ENCODE data around the gene FBXO21.
"Not testable (repeated sequence)": the region's sequence is repeated elsewhere in the genome, so short reads cannot be mapped to it uniquely, and the experiment has no call there.

The FBXO21 gene

GRCh38 chr12:117188121-117188665 lies 2.1 kb downstream of the FBXO21 start:
- no peak overlapping the region for H3K4me3 ChIP-seq (ENCODE audit: low read length)
- no CpG with 5 or more reads among the region's 12 CpGs for WGBS (ENCODE audit: insufficient coverage, insufficient read length)
- H3K9me3 ChIP-seq (ENCODE audit: control insufficient read depth, insufficient read depth, low read length) = no peaks in the 10 kb centered on the region

GRCh38 chr12:117187421-117187820 lies 2.8 kb downstream of the FBXO21 start:
- no peak overlapping the region for H3K4me3 ChIP-seq (ENCODE audit: low read length)
- H3K27ac ChIP-seq (ENCODE audit: low read length) = no peak overlapping the region
- no peaks in the 10 kb centered on the region for H3K9me3 ChIP-seq (ENCODE audit: control insufficient read depth, insufficient read depth, low read length)
- no peaks in the 10 kb centered on the region; the same call in 1 of the 2 replicates for H3K36me3 ChIP-seq (ENCODE audit: control insufficient read depth, insufficient read depth, low read length)
- WGBS (ENCODE audit: insufficient coverage, insufficient read length) = no CpG with 5 or more reads among the region's 4 CpGs
- H3K27me3 ChIP-seq (ENCODE audit: control insufficient read depth, insufficient read depth, low read length) = no peaks in the 10 kb centered on the region; the same call in 1 of the 2 replicates
- no peak for DNase-seq (ENCODE audit: low read depth, low spot score)
- H3K4me1 ChIP-seq (ENCODE audit: control insufficient read depth, insufficient read depth, low read length) = peaks cover 3% of the 10 kb centered on the region; the same call in 1 of the 2 replicates

More at GRCh38 chr12:117188121-117188665, 2.1 kb downstream of the FBXO21 start:
- Histone ChIP-seq H3K27ac (ENCODE audit: low read length) (no peak overlapping the region), H3K27me3 (ENCODE audit: control insufficient read depth, insufficient read depth, low read length) (no peaks in the 10 kb centered on the region; the same call in 1 of the 2 replicates), H3K36me3 (ENCODE audit: control insufficient read depth, insufficient read depth, low read length) (no peaks in the 10 kb centered on the region; the same call in 1 of the 2 replicates), H3K4me1 (ENCODE audit: control insufficient read depth, insufficient read depth, low read length) (peaks cover 3% of the 10 kb centered on the region; the same call in 1 of the 2 replicates)
- no peak for DNase-seq (ENCODE audit: low read depth, low spot score)

- Histone ChIP-seq H3K27me3 (ENCODE audit: control insufficient read depth, insufficient read depth, low read length) (no peaks in the 10 kb centered on the region), H3K4me1 (ENCODE audit: control insufficient read depth, insufficient read depth, low read length) (no peaks in the 10 kb centered on the region), H3K4me3 (ENCODE audit: low read length) (no peak overlapping the region), H3K27ac (ENCODE audit: low read length) (no peak overlapping the region), H3K9me3 (ENCODE audit: control insufficient read depth, insufficient read depth, low read length) (no peaks in the 10 kb centered on the region), H3K36me3 (ENCODE audit: control insufficient read depth, insufficient read depth, low read length) (no peaks in the 10 kb centered on the region; the same call in 1 of the 2 replicates)
- DNase-seq (ENCODE audit: low read depth, low spot score) = no peak
- WGBS (ENCODE audit: insufficient coverage, insufficient read length) = no CpG with 5 or more reads among the region's 3 CpGs
These were observed 7.4 kb downstream of the FBXO21 start for GRCh38 chr12:117182866-117183265.

- WGBS (ENCODE audit: insufficient coverage, insufficient read length) = no CpG with 5 or more reads among the region's 8 CpGs
- not testable (repeated sequence) for H3K4me1 ChIP-seq (ENCODE audit: control insufficient read depth, insufficient read depth, low read length); H3K36me3 ChIP-seq (ENCODE audit: control insufficient read depth, insufficient read depth, low read length); H3K9me3 ChIP-seq (ENCODE audit: control insufficient read depth, insufficient read depth, low read length); H3K27ac ChIP-seq (ENCODE audit: low read length); H3K27me3 ChIP-seq (ENCODE audit: control insufficient read depth, insufficient read depth, low read length); DNase-seq (ENCODE audit: low read depth, low spot score); H3K4me3 ChIP-seq (ENCODE audit: low read length)
These were observed 8.8 kb downstream of the FBXO21 start for GRCh38 chr12:117181468-117181843.

- H3K4me1 ChIP-seq (ENCODE audit: control insufficient read depth, insufficient read depth, low read length) = no peaks in the 10 kb centered on the region
- H3K4me3 ChIP-seq (ENCODE audit: low read length) = no peak overlapping the region
- no peaks in the 10 kb centered on the region for H3K9me3 ChIP-seq (ENCODE audit: control insufficient read depth, insufficient read depth, low read length)
- H3K36me3 ChIP-seq (ENCODE audit: control insufficient read depth, insufficient read depth, low read length) = peaks cover 6% of the 10 kb centered on the region; the same call in 1 of the 2 replicates
- DNase-seq (ENCODE audit: low read depth, low spot score) = no peak
- no peaks in the 10 kb centered on the region for H3K27me3 ChIP-seq (ENCODE audit: control insufficient read depth, insufficient read depth, low read length)
- WGBS (ENCODE audit: insufficient coverage, insufficient read length) = no CpG with 5 or more reads among the region's 4 CpGs
- no peak overlapping the region for H3K27ac ChIP-seq (ENCODE audit: low read length)
These were observed 9.4 kb downstream of the FBXO21 start for GRCh38 chr12:117180758-117181467.

GRCh38 chr12:117178745-117179144 lies 11.5 kb downstream of the FBXO21 start:
- WGBS (ENCODE audit: insufficient coverage, insufficient read length) = no CpG with 5 or more reads among the region's 2 CpGs

GRCh38 chr12:117178301-117178700 lies 12.0 kb downstream of the FBXO21 start:
- H3K4me1 ChIP-seq (ENCODE audit: control insufficient read depth, insufficient read depth, low read length) = no peaks in the 10 kb centered on the region
- no peaks in the 10 kb centered on the region for H3K9me3 ChIP-seq (ENCODE audit: control insufficient read depth, insufficient read depth, low read length)
- peaks cover 17% of the 10 kb centered on the region; the same call in 1 of the 2 replicates for H3K36me3 ChIP-seq (ENCODE audit: control insufficient read depth, insufficient read depth, low read length)
- H3K27me3 ChIP-seq (ENCODE audit: control insufficient read depth, insufficient read depth, low read length) = no peaks in the 10 kb centered on the region
- H3K27ac ChIP-seq (ENCODE audit: low read length) = no peak overlapping the region
- H3K4me3 ChIP-seq (ENCODE audit: low read length) = no peak overlapping the region
- DNase-seq (ENCODE audit: low read depth, low spot score) = no peak
- no CpG with 5 or more reads among the region's 10 CpGs for WGBS (ENCODE audit: insufficient coverage, insufficient read length)

More at GRCh38 chr12:117178745-117179144, 11.5 kb downstream of the FBXO21 start:
- H3K9me3 ChIP-seq (ENCODE audit: control insufficient read depth, insufficient read depth, low read length) = no peaks in the 10 kb centered on the region
- no peak for DNase-seq (ENCODE audit: low read depth, low spot score)
- no peak overlapping the region for H3K4me3 ChIP-seq (ENCODE audit: low read length)
- H3K27ac ChIP-seq (ENCODE audit: low read length) = no peak overlapping the region
- H3K27me3 ChIP-seq (ENCODE audit: control insufficient read depth, insufficient read depth, low read length) = no peaks in the 10 kb centered on the region
- peaks cover 16% of the 10 kb centered on the region; the same call in 1 of the 2 replicates for H3K36me3 ChIP-seq (ENCODE audit: control insufficient read depth, insufficient read depth, low read length)
- H3K4me1 ChIP-seq (ENCODE audit: control insufficient read depth, insufficient read depth, low read length) = no peaks in the 10 kb centered on the region

- no peaks in the 10 kb centered on the region for H3K9me3 ChIP-seq (ENCODE audit: control insufficient read depth, insufficient read depth, low read length)
- no peak overlapping the region for H3K4me3 ChIP-seq (ENCODE audit: low read length)
- H3K4me1 ChIP-seq (ENCODE audit: control insufficient read depth, insufficient read depth, low read length) = no peaks in the 10 kb centered on the region
- DNase-seq (ENCODE audit: low read depth, low spot score) = no peak
- no peak overlapping the region for H3K27ac ChIP-seq (ENCODE audit: low read length)
- no peaks in the 10 kb centered on the region for H3K27me3 ChIP-seq (ENCODE audit: control insufficient read depth, insufficient read depth, low read length)
- peaks cover 31% of the 10 kb centered on the region; the same call in 1 of the 2 replicates for H3K36me3 ChIP-seq (ENCODE audit: control insufficient read depth, insufficient read depth, low read length)
- no CpG with 5 or more reads among the region's 3 CpGs for WGBS (ENCODE audit: insufficient coverage, insufficient read length)
These were observed 18.1 kb downstream of the FBXO21 start for GRCh38 chr12:117172168-117172567.

GRCh38 chr12:117171499-117172162 lies 18.6 kb downstream of the FBXO21 start:
- WGBS (ENCODE audit: insufficient coverage, insufficient read length) = no CpG with 5 or more reads among the region's 2 CpGs
- Histone ChIP-seq H3K27me3 (ENCODE audit: control insufficient read depth, insufficient read depth, low read length) (no peaks in the 10 kb centered on the region), H3K4me1 (ENCODE audit: control insufficient read depth, insufficient read depth, low read length) (no peaks in the 10 kb centered on the region), H3K4me3 (ENCODE audit: low read length) (no peak overlapping the region), H3K9me3 (ENCODE audit: control insufficient read depth, insufficient read depth, low read length) (no peaks in the 10 kb centered on the region), H3K36me3 (ENCODE audit: control insufficient read depth, insufficient read depth, low read length) (peaks cover 36% of the 10 kb centered on the region; the same call in 1 of the 2 replicates), H3K27ac (ENCODE audit: low read length) (no peak overlapping the region)
- DNase-seq (ENCODE audit: low read depth, low spot score) = no peak

GRCh38 chr12:117169548-117169947 lies 20.7 kb downstream of the FBXO21 start:
- no peak for DNase-seq (ENCODE audit: low read depth, low spot score)
- no peaks in the 10 kb centered on the region for H3K4me1 ChIP-seq (ENCODE audit: control insufficient read depth, insufficient read depth, low read length)
- no peaks in the 10 kb centered on the region for H3K27me3 ChIP-seq (ENCODE audit: control insufficient read depth, insufficient read depth, low read length)
- H3K36me3 ChIP-seq (ENCODE audit: control insufficient read depth, insufficient read depth, low read length) = peaks cover 34% of the 10 kb centered on the region; the same call in 1 of the 2 replicates
- no peak overlapping the region for H3K4me3 ChIP-seq (ENCODE audit: low read length)
- no CpG with 5 or more reads among the region's 3 CpGs for WGBS (ENCODE audit: insufficient coverage, insufficient read length)
- H3K27ac ChIP-seq (ENCODE audit: low read length) = no peak overlapping the region
- no peaks in the 10 kb centered on the region for H3K9me3 ChIP-seq (ENCODE audit: control insufficient read depth, insufficient read depth, low read length)

Measured in iPS DF 6.9 (cell line).